GM18951 (cell line): ENCODE measurements around the gene EFHC1.

Source experiments
- POLR2A ChIP-seq: IDR thresholded peaks from 4 replicates; pipeline ENCODE4 v1.6.1; 2011; ENCODE audit warnings: mild to moderate bottlenecking; ENCODE audit not compliant: insufficient read length, insufficient read depth; ENCODE audit errors: extremely low read depth
- in situ Hi-C: fragments of 300-500 bp; cut with MboI; formaldehyde crosslinking; loops from one replicate; pipeline ENCODE4 v1.12.0; 2022; ENCODE audit warnings: low sequenced_read_pairs, mixed read lengths, inconsistent platforms; ENCODE audit not compliant: unreplicated experiment

Gene EFHC1

DNA sequence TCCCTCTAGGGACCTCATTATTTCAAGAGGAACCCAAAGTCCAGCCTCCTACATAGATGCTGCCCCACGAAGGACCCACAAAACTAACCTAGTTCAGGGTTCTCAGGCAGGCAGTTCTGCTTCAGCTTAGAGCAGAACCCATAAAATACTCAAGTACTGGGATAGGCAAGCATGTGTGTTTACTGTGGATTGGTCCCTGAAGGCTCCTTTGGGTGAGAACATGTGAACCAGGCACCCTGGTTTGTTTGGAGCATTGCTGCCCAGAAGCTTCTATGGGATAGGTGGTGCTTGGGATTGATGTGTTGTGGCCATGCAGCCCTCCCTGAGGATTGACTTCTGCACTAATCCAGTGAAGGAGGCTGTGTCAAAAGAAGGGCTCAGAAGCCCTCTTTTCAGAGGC is 14.9 kb upstream of the EFHC1 start:
- TF ChIP-seq POLR2A = no peak
- in situ Hi-C loops = no loop called here

DNA sequence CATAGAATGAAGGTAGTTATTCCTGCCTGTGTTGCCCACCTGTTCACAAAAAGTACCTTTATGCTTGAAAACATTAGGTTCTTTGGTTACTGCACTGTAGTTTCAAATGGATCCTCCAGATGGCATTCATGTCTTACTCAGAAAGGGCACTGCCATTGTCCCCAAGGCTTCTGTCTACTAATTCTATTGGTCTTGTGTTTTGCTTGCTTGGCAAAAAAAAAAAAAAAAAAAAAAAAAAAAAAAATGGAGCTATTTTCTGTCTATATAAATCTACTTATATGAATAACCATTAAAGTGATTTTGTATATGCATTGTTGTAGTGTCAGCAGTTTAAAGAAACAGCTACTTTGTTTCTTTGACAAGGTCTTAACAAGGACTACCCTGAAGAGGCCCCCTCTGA is 12.7 kb upstream of the EFHC1 start:
- in situ Hi-C loops = no loop called here
- no peak for TF ChIP-seq POLR2A

DNA sequence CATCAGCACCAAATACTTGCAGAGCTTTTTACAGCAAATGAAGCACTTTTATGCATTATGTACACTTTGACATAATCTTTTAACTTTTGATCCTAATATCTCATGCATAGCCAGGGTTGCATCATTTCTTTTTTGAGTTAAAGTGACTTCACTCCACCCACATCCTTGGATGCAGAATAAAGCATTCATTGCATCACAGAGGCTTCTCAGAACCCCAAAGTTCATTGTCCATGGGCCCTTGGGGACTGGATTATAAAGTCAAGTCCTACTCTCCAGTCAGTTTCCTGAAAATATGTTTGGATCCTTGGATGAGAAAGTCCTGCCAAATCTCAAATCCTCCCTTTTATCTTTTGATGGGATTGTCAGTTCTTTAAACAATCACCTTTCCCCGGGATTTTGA is 10.6 kb upstream of the EFHC1 start:
- no peak for TF ChIP-seq POLR2A
- in situ Hi-C loops = no loop called here

DNA sequence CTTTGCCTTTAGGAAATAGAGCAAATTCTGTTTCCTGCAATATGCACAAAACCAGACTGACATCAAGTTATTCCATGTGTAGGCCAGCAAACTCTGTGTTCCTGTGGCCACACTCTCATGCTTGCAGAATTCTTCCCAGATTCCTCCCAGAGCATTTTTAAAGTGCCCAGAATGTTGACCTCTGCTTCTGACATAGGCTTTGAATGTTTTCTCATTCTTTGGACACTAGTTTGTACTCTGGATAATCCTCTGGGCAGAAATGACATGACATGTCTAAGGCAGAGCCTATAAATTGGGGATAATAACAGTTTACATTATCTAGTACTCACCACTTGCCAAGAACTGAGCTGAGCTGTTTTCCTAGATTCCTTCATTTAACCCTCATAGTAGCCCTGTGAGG is 9.2 kb upstream of the EFHC1 start:
- TF ChIP-seq POLR2A = no peak
- in situ Hi-C loops = loop anchor here (10.0 kb wide), 1 partner anchor 184 kb away; no protein-coding TSS in a partner anchor

- TF ChIP-seq POLR2A = no peak
- in situ Hi-C loops = loop anchor here (10.0 kb wide), 1 partner anchor 183 kb away; no protein-coding TSS in a partner anchor
Observed at GRCh38 chr6:52411911-52412310, 8.2 kb upstream of the EFHC1 start.

GRCh38 chr6:52415333-52415732 is 4.8 kb upstream of the EFHC1 start:
- in situ Hi-C loops = loop anchor here (5.0 to 10.0 kb wide), 3 partner anchors 82 to 252 kb away; no protein-coding TSS in a partner anchor

DNA sequence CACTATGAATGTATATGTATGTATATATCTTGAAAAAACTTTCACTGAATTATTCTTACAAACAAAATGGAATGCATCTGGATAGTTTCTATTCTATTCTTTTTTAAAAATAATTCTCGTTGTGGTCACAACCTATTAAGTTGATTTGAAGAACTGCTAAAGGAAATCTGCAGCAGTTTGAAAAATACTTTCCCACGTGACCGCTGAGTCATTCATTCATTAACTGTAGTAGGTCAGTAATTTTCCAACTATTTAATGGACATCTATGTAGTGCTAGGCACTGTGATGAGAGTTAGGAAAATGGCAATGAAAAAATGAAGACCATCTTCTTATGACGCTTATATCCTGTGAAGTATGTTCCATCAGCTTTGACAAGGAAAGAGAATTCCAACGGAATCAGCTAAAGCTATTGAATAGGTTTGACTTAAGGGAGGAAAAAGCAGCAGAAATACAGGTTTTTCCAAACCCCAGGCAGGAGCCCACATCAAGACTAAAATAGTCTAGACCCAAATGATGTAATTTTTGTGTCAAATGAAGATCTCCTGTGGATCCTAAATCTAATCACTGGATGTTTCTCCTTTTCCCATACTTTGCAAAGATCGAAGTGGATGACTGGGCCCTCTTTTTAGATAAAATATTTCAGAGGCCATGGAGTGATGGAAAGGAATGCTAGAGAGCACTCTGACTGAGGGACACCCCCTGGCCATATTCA is 4.1 kb upstream of the EFHC1 start:
- no peak for TF ChIP-seq POLR2A
- in situ Hi-C loops = loop anchor here (5.0 to 10.0 kb wide), 3 partner anchors 81 to 251 kb away; no protein-coding TSS in a partner anchor

More at GRCh38 chr6:52415333-52415732, 4.8 kb upstream of the EFHC1 start:
- no peak for TF ChIP-seq POLR2A

DNA sequence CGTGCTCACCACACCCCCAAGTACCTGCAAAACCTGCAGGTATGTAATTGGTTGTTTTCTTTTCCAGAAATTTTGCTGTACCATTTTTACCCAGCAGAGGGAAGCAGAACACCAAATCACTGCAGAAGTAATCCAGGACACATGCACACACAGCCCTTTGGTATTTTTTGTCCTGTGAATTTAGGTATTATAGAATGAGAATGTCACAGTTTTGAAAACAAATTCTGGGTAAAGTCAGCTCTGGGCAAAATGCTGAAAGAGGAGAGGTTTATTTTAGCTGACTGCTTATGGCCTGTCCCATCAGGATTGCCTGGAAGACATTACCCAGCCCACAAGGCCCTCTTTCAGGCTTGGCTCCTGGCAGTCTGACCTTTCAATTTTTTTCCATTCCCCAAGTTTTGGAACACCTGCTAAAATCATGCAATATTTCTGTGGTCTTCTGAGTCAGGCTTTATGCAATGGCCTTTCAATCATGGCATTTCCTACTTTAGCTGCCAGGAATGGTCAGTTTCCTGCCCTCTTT is 3.5 kb upstream of the EFHC1 start:
- TF ChIP-seq POLR2A = no peak
- in situ Hi-C loops = loop anchor here (5.0 to 10.0 kb wide), 3 partner anchors 81 to 251 kb away; no protein-coding TSS in a partner anchor

DNA sequence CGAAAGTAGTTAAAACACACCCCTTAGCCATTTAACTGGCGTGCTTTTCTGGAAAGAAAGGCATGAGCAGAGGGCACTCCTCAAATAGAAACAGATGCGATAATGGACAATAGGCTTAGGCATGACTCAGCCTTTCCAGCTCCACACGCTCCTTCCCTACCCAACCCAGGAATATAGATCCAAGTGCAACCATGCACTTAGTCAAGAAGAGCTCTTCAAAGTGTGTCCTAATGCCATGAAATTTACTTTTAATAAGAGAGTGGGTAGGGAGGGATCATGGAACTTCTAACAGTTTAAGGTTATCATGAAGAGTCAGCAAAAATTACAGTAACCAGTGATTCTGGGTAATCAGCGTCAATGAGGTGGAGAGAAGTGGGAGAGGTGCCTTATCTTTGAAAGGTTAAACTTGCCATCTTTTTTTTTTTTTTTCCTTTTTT is 2.4 kb upstream of the EFHC1 start:
- in situ Hi-C loops = loop anchor here (5.0 to 10.0 kb wide), 3 partner anchors 80 to 250 kb away; no protein-coding TSS in a partner anchor
- no peak for TF ChIP-seq POLR2A

DNA sequence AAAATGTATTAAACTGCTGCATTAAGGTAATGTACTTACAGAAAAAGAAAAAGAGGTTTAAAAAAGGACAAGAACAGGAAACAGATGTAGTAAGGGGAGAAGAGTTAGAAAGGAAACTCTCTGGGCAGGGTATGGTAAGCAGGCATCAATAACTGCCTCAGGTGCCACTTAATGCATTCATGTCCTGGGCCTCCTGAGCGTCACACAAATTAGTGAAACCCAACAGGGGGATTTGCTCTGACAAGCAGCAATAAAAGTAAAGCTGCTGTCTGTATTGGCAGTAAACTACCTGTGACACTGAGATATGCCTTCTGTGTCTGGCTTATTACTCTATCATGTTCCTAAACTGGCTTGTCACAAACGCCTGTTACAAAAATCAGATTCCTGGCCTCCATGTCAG is 1.5 kb upstream of the EFHC1 start:
- in situ Hi-C loops = loop anchor here (5.0 to 10.0 kb wide), 3 partner anchors 79 to 249 kb away; no protein-coding TSS in a partner anchor
- no peak for TF ChIP-seq POLR2A

- in situ Hi-C loops = no loop called here
- no peak for TF ChIP-seq POLR2A
Observed at GRCh38 chr6:52420668-52421358, 671 bp downstream of the EFHC1 start.

DNA sequence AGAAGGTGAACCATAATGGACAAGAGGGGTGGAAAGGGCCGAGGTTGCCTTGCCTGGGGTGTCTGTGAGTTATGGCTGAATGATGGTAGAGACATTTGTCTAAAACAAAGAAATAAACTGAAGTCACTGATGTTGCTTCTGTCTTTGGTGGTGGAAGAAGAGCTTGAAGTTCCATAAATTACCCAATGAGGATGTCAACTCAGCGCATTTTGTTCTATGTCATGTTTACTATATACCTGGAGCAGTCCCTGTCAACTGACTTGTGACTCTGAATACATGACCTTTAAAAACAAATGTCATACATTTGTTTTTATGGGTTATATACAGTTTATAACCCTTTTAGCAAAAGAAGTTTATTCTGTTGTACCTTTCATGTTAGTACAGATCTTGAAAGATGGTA is 2.0 kb downstream of the EFHC1 start:
- no peak for TF ChIP-seq POLR2A
- in situ Hi-C loops = no loop called here

DNA sequence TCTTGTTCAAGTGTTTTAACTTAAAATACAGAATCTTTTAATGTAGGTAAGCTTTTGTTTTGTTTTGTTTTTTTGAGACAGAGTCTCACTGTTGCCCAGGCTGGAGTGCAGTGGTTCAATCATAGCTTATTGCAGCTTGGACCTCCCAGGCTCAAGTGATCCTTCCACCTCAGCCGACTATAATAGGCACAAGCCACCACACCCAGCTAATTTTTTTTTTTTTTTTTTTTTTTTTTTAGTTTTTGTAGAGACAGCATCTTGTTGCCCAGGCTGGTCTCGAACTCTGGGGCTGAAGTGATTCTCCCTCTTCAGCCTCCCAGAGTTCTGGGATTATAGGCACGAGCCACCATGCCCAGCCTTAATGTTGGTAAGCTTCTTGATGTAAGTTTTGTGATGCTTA is 3.3 kb downstream of the EFHC1 start:
- in situ Hi-C loops = no loop called here

More for the DNA sequence above, 3.3 kb downstream of the EFHC1 start:
- no peak for TF ChIP-seq POLR2A
